ENCODE results near the gene EFHC1.
"Not testable (repeated sequence)": the region's sequence is repeated elsewhere in the genome, so short reads cannot be mapped to it uniquely, and the experiment has no call there.

The EFHC1 gene

DNA sequence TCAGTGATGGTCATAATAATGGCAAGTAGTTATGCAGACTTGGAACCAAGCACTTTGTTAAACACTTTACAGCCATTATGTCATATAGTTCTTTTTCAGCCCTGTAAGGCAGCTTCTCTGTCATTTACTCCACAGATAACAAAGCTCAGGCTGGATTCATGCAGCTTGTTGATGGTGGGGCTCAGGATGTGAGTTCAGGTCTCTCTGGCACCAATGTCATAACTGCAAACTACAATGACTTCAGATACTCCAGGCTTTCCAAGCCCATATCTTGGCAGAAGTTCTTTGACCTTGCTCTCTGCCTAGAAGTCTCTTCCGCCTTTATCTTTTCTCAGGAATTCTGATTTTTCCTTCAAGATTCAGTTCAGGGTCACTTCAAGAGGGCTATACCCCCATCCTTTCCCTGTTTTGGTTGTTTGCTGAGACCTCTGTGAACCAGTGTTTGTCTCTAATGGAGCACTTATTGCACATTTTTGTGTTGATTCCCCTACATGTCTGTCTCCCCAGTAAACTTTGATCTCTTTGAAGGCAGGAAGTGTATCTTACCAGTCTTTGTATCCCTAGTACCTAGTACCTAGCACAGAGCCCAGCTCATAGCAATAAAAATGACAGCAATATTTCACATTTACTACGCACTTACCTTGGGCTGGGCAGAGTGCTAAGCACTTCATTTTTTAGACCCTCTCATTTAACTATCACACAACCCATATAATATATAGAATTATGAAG is 19.7 kb upstream of the EFHC1 start:
- DNase-seq = no peak

DNA sequence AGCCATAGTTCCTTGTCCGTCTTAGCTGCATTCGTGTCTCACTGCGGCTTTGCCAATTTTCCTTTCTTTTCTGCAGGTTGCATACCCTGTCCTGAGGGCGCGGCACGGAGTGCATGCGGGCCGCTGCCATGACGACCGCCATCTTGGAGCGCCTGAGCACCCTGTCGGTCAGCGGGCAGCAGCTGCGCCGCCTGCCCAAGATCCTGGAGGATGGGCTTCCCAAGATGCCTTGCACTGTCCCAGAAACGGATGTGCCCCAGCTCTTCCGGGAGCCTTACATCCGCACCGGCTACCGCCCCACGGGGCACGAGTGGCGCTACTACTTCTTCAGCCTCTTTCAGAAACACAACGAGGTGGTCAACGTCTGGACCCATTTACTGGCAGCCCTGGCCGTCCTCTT is 17.1 kb upstream of the EFHC1 start:
- no peak for DNase-seq

DNA sequence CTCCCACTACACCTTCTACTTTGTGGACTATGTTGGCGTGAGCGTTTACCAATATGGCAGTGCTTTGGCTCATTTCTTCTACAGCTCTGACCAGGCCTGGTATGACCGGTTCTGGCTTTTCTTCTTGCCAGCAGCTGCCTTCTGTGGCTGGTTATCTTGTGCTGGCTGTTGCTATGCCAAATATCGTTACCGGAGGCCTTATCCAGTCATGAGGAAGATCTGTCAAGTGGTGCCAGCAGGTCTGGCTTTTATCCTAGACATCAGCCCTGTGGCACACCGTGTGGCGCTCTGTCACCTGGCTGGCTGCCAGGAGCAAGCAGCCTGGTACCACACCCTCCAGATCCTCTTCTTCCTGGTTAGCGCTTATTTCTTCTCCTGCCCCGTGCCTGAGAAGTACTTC is 16.5 kb upstream of the EFHC1 start:
- DNase-seq = no peak

DNA sequence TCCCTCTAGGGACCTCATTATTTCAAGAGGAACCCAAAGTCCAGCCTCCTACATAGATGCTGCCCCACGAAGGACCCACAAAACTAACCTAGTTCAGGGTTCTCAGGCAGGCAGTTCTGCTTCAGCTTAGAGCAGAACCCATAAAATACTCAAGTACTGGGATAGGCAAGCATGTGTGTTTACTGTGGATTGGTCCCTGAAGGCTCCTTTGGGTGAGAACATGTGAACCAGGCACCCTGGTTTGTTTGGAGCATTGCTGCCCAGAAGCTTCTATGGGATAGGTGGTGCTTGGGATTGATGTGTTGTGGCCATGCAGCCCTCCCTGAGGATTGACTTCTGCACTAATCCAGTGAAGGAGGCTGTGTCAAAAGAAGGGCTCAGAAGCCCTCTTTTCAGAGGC is 14.9 kb upstream of the EFHC1 start:
- DNase-seq = no peak

DNA sequence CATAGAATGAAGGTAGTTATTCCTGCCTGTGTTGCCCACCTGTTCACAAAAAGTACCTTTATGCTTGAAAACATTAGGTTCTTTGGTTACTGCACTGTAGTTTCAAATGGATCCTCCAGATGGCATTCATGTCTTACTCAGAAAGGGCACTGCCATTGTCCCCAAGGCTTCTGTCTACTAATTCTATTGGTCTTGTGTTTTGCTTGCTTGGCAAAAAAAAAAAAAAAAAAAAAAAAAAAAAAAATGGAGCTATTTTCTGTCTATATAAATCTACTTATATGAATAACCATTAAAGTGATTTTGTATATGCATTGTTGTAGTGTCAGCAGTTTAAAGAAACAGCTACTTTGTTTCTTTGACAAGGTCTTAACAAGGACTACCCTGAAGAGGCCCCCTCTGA is 12.7 kb upstream of the EFHC1 start:
- no peak for DNase-seq

DNA sequence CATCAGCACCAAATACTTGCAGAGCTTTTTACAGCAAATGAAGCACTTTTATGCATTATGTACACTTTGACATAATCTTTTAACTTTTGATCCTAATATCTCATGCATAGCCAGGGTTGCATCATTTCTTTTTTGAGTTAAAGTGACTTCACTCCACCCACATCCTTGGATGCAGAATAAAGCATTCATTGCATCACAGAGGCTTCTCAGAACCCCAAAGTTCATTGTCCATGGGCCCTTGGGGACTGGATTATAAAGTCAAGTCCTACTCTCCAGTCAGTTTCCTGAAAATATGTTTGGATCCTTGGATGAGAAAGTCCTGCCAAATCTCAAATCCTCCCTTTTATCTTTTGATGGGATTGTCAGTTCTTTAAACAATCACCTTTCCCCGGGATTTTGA is 10.6 kb upstream of the EFHC1 start:
- DNase-seq = no peak

DNA sequence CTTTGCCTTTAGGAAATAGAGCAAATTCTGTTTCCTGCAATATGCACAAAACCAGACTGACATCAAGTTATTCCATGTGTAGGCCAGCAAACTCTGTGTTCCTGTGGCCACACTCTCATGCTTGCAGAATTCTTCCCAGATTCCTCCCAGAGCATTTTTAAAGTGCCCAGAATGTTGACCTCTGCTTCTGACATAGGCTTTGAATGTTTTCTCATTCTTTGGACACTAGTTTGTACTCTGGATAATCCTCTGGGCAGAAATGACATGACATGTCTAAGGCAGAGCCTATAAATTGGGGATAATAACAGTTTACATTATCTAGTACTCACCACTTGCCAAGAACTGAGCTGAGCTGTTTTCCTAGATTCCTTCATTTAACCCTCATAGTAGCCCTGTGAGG is 9.2 kb upstream of the EFHC1 start:
- no peak for DNase-seq

DNA sequence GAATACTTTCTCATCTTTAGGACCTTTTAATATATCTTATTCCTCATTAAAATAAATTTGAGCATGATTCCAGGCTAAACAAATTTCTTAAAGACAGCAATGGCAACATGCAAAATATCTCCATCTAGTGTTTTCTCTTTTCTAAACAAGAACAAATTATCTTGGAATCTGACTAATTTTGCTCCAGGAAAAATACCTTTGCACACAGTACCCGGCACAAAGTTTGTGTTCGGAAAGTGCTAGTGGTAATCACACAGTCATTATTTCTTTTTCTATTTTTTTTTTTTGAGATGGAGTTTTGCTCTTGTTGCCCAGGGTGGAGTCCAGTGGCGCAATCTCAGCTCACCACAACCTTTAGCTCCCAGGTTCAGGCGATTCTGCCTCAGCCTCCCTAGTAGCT is 8.2 kb upstream of the EFHC1 start:
- DNase-seq = no peak

DNA sequence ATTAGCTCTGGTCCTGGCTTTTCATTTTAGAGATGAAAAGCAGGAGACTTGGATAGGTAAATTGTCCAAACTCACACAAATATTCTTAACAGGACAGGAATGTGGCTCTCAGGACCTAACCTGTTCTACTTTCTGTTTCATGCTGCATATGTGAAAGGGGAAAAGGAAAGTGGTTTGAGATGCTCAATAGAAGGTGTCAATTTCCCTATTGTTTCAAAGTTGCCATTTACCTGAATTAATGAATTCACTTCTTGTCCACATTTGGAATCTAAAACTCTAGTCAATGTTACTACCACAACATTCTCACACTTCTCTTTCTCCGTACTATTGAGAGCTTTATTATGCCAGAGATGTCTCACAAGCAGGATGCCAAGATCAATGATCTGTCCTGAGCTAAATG is 4.8 kb upstream of the EFHC1 start:
- DNase-seq = no peak

DNA sequence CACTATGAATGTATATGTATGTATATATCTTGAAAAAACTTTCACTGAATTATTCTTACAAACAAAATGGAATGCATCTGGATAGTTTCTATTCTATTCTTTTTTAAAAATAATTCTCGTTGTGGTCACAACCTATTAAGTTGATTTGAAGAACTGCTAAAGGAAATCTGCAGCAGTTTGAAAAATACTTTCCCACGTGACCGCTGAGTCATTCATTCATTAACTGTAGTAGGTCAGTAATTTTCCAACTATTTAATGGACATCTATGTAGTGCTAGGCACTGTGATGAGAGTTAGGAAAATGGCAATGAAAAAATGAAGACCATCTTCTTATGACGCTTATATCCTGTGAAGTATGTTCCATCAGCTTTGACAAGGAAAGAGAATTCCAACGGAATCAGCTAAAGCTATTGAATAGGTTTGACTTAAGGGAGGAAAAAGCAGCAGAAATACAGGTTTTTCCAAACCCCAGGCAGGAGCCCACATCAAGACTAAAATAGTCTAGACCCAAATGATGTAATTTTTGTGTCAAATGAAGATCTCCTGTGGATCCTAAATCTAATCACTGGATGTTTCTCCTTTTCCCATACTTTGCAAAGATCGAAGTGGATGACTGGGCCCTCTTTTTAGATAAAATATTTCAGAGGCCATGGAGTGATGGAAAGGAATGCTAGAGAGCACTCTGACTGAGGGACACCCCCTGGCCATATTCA is 4.1 kb upstream of the EFHC1 start:
- DNase-seq = no peak

DNA sequence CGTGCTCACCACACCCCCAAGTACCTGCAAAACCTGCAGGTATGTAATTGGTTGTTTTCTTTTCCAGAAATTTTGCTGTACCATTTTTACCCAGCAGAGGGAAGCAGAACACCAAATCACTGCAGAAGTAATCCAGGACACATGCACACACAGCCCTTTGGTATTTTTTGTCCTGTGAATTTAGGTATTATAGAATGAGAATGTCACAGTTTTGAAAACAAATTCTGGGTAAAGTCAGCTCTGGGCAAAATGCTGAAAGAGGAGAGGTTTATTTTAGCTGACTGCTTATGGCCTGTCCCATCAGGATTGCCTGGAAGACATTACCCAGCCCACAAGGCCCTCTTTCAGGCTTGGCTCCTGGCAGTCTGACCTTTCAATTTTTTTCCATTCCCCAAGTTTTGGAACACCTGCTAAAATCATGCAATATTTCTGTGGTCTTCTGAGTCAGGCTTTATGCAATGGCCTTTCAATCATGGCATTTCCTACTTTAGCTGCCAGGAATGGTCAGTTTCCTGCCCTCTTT is 3.5 kb upstream of the EFHC1 start:
- no peak for DNase-seq

DNA sequence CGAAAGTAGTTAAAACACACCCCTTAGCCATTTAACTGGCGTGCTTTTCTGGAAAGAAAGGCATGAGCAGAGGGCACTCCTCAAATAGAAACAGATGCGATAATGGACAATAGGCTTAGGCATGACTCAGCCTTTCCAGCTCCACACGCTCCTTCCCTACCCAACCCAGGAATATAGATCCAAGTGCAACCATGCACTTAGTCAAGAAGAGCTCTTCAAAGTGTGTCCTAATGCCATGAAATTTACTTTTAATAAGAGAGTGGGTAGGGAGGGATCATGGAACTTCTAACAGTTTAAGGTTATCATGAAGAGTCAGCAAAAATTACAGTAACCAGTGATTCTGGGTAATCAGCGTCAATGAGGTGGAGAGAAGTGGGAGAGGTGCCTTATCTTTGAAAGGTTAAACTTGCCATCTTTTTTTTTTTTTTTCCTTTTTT is 2.4 kb upstream of the EFHC1 start:
- DNase-seq = no peak

DNA sequence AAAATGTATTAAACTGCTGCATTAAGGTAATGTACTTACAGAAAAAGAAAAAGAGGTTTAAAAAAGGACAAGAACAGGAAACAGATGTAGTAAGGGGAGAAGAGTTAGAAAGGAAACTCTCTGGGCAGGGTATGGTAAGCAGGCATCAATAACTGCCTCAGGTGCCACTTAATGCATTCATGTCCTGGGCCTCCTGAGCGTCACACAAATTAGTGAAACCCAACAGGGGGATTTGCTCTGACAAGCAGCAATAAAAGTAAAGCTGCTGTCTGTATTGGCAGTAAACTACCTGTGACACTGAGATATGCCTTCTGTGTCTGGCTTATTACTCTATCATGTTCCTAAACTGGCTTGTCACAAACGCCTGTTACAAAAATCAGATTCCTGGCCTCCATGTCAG is 1.5 kb upstream of the EFHC1 start:
- DNase-seq = no peak

DNA sequence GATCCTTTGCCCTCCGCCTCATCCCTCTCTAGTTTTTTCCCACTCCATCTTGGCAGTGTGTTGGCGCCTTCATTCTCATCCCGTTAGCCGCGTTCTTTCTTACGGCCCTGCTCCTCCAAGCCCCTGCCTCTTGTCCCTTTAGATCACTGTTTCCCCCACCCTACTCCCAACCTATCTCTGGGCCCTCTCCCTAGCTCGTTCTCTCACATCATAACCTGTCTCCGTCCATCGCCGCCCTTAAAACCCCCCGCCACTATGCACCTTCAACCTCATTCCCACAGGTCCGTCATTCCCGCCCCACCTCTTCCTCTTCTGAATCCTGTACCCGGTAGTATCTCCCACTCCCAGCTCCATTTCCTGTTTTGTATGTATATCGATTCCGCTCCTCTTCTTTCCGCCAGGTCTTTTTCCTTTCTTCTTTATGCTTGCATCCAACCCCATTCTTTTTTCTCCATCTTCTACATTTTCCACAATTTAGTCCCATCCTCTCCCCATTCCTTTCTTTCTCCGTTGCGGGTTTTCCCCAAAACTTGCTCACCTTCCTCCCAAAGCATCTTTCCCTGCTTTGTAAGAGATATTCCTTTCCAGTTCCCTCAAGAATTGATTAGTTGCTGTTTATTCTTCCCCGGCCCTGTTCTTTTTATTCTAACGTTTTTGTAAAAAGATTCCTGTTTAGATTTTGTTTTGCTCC is 671 bp downstream of the EFHC1 start:
- no peak for DNase-seq

DNA sequence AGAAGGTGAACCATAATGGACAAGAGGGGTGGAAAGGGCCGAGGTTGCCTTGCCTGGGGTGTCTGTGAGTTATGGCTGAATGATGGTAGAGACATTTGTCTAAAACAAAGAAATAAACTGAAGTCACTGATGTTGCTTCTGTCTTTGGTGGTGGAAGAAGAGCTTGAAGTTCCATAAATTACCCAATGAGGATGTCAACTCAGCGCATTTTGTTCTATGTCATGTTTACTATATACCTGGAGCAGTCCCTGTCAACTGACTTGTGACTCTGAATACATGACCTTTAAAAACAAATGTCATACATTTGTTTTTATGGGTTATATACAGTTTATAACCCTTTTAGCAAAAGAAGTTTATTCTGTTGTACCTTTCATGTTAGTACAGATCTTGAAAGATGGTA is 2.0 kb downstream of the EFHC1 start:
- DNase-seq = no peak

DNA sequence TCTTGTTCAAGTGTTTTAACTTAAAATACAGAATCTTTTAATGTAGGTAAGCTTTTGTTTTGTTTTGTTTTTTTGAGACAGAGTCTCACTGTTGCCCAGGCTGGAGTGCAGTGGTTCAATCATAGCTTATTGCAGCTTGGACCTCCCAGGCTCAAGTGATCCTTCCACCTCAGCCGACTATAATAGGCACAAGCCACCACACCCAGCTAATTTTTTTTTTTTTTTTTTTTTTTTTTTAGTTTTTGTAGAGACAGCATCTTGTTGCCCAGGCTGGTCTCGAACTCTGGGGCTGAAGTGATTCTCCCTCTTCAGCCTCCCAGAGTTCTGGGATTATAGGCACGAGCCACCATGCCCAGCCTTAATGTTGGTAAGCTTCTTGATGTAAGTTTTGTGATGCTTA is 3.3 kb downstream of the EFHC1 start:
- no peak for DNase-seq

DNA sequence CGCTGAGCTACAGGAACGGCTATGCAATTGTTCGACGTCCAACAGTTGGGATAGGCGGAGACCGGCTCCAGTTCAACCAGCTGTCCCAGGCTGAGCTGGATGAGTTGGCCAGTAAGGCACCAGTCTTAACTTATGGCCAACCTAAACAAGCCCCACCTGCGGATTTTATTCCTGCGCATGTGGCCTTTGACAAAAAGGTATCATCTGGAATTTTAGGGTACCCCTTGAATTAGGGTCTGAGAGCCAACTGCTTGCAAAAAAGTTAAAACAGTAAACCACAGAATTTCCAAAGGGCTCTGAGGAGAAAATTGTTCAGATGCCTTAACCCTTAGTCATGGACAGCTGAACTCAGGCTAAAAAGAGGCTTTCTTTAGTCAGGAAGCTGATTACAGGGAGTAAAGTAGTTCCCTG is 3.8 kb downstream of the EFHC1 start:
- no peak for DNase-seq

DNA sequence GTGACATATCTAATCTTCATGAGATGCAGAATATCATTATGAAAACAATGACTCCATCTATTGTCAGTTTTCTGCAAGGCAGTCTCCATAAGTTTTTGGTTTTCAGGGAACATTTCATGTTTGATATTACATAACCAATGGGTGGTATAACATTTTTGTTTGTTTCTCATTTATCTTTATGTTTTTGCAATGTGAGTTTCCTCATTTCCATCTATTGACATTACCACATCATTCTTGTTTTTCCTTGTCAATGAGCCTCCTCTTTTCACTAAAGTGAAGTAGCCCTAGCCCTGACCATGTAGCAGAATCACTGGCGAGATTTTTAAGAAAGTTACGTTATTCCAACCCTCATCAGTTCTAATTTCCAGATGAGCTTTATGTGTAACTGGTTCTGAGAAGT is 4.4 kb downstream of the EFHC1 start:
- DNase-seq = no peak

DNA sequence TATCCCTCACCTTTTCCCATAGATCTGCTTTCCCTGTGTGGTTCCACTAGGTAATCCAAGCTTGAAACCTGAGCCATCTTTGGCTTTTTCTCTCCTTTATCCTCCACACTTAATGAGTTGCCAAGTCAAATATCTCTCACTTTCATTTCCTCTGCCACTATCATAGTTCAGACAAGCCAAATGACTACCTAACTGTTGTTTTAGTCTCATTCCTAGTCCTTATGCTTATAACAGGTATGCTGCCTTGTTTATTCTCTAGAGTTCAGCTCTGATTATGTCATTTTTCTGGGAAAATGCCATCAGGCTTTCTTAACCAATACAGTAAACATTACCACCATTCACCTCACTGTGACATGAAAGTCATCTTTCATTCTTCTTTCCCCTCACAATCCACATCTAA is 6.5 kb downstream of the EFHC1 start:
- DNase-seq = no peak

DNA sequence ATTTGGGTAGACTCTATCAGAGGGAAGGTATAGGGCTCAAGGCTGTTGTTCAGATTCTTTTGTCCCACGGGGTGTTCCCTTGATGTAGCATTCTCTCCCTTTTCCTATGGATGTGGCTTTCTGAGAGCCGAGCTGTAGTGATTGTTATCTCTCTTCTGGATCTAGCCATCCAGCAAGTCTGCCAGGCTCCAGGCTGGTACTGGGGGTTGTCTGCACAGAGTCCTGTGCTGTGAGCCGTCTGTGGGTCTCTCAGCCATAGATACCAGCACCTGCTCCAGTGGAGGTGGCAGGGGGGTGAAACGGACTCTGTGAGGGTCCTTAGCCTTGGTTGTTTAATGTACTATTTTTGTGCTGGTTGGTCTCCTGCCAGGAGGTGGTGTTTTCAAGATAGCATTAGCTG is 13.2 kb downstream of the EFHC1 start:
- DNase-seq = not testable (repeated sequence)

DNA sequence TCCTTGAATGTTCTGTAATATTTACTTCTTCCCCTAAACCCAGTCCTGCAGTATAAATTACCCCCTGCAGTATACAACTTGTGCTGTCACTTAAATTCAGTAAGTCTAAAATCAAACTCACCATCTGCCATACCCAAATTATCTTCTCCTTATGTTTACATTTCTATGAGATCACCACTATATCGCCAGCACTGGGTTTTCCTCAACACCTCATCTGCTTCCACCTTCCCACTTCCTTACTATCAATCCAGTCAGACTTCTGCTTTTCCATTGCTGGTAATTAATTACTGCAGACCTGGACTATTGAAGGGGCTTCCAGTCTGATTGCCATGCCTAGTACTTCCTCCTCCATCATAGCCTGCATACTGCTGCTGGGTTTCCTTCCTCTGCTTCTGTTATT is 15.2 kb downstream of the EFHC1 start:
- DNase-seq = no peak

DNA sequence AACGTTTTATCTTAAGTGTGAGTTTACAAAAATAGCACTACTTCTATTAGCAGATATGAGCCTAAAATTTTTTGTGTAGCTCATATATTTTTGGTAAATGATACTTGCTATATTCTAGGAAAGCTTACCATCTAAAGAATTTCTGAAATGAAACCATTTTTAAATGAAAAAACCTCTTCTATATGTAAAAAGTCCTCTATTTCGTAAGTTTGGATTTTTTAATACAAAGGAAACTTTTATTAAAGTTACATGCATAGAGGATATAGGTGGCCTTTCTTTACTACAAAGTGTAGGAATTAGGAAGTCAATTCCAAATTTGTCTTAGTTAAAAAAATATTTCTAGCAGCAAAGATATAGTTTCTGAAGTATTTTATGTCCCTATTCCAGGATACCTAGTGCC is 18.8 kb downstream of the EFHC1 start:
- DNase-seq = no peak

DNA sequence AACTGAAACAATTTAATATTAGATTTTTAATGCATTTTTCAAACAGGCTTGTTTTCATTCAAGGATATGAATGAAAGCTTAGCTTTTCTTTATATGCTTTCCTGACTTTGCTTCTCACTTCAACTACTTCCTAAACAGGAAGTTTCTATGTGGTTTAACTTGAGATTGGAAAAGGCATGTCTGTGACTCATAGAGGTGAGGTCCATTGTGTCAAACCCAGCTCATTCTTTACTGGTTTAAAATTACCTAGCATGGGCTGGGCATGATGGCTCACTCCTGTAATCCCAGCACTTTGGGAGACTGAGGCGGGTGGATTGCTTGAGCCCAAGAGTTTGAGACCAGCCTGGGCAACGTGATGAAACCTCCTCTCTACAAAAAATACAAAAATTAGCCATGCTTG is 34.4 kb downstream of the EFHC1 start:
- DNase-seq = no peak

DNA sequence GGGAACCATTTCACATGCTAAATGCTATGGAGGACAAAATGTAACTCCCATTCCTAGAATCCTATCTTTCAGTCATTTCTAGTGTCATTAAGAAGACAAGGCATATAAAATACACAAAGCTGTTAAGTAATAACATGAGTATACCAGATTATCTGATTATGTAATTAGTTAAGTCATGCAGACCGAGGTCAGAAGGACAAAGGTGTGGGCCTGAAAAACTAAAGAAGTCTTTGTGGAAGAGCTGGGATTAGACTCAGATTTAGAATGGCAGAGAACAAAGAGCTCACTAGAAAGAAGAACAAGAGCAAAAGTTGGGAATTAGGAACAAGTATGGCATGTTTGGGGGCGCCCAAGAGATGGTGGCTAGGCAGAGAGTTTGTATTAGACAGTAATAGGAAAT is 37.0 kb downstream of the EFHC1 start:
- DNase-seq = no peak
